ENCODE results near the gene RNF150. TPM values are rescaled to one million over a fixed set of nuclear protein-coding genes. Genes with fewer than 3 reads are reported as not detected.

The RNF150 gene
- total RNA-seq, 1 donor, result 16.4 TPM

- no peak for DNase-seq (ENCODE audit: low read depth)
- TF ChIP-seq CTCF (IDR thresholded peaks at IDR 0.05; ENCODE audit: insufficient read depth, low read depth, low read length), result no peak
- H3K4me3 ChIP-seq (ENCODE audit: low read depth, low read length), result no peak overlapping the region
Measured at GRCh38 chr4:140980426-140981200, 152.7 kb downstream of the RNF150 start.

DNA sequence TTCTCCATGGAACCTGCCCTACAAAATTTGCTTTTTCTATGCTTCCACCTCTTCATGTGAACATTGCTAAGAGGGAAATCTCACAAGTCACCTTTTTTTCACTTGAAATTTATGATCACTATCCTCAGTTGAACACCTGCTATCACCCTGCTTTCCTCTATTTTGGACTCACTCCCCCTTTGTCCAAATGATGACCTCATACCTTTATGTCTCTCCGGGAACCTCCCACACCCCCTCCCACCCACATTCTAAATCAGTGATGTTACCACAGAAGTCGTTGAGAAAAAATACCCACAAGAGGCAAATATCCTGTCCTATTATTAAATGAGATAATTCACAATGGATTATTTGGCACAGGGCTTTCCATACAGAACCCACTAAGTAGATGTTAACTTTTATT lies 156.5 kb downstream of the RNF150 start:
- DNase-seq (ENCODE audit: low read depth), result no peak
- TF ChIP-seq CTCF (IDR thresholded peaks at IDR 0.05; ENCODE audit: insufficient read depth, low read depth, low read length), result no peak
- H3K4me3 ChIP-seq (ENCODE audit: low read depth, low read length), result no peak overlapping the region

- no peak for TF ChIP-seq CTCF (IDR thresholded peaks at IDR 0.05; ENCODE audit: insufficient read depth, low read depth, low read length)
- no peak overlapping the region for H3K4me3 ChIP-seq (ENCODE audit: low read depth, low read length)
- DNase-seq (ENCODE audit: low read depth), result no peak
Measured at GRCh38 chr4:140971077-140971792, 162.0 kb downstream of the RNF150 start.

DNA sequence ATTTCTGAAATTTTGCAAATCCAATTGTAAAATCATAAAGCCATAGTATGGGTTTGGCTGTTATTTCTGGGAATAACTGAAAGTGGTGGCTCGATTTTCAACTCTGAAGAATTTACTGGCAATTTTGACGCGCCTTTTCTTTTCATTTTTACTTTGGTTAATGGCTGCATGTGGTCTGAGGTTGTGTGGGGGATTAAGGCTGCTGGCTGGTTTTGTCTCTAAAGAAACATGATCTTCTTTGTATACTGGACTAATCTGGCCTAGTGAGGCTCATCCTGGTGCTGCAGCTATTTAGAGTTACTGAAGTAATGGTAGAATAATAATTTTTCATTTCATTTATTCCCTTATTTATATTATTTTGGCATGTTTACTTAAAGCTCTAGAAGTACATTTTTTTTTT lies 164.0 kb downstream of the RNF150 start:
- TF ChIP-seq CTCF (IDR thresholded peaks at IDR 0.05; ENCODE audit: insufficient read depth, low read depth, low read length), result no peak
- H3K4me3 ChIP-seq (ENCODE audit: low read depth, low read length), result no peak overlapping the region
- DNase-seq (ENCODE audit: low read depth), result no peak

DNA sequence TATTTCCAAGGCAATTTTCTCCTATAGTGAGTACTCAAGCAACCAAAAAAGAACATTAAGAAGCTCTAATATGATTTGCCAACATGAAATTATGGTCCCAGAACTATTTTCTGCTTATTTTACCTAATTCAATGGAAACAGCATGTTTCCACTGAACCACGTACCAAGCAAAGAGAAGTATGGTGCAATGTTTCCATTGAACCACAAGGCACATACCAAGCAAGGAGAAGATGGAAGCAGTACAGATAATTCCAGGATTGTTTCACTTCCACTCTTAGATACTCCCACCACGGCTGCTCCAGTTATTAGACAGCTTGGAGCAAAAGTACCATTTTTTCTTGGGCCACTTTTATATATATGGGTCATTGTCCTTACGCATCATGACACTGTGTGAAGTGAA lies 164.9 kb downstream of the RNF150 start:
- no peak for DNase-seq (ENCODE audit: low read depth)
- no peak overlapping the region for H3K4me3 ChIP-seq (ENCODE audit: low read depth, low read length)
- no peak for TF ChIP-seq CTCF (IDR thresholded peaks at IDR 0.05; ENCODE audit: insufficient read depth, low read depth, low read length)

DNA sequence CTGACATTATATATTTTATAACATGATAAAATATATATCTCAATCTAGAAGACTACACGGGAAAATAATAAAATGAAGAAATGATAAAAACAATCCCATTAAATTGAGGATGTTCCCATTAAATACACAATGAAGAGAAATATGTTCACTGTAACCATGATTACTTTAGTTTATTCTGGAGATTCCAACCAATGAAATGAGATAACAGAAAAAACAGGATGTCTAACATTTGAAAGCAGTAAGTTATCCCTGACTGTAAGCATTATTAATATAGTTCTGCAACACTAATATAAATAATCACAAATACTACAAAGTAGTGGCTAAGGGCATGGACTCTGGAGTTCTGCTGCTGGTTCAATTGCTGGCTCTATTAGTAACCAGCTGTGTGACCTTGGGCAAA lies 169.4 kb downstream of the RNF150 start:
- H3K4me3 ChIP-seq (ENCODE audit: low read depth, low read length), result no peak overlapping the region
- no peak for TF ChIP-seq CTCF (IDR thresholded peaks at IDR 0.05; ENCODE audit: insufficient read depth, low read depth, low read length)
- no peak for DNase-seq (ENCODE audit: low read depth)

All from fibroblast of villous mesenchyme (primary cell).